K562 (cell line): ENCODE results near the gene CABLES1.

ENCODE experiments used
- ELF4 ChIP-seq: fragments of 450-650 bp; formaldehyde crosslinking; IDR thresholded peaks from 2 replicates; pipeline ENCODE4 v1.4.0; 2022; ENCODE audit warnings: missing genetic modification characterization
- EP300 ChIP-seq: IDR thresholded peaks from 2 replicates; pipeline ENCODE4 v1.6.1; 2012; ENCODE audit warnings: low read length, improper control_type of control experiment
- EZH2 ChIP-seq: IDR thresholded peaks from 2 replicates; pipeline ENCODE4 v1.6.1; 2012; ENCODE audit warnings: low read depth, mild to moderate bottlenecking, inconsistent platforms, low read length, borderline replicate concordance
- FOS ChIP-seq: IDR thresholded peaks from 3 replicates; pipeline ENCODE4 v1.6.1; 2011; ENCODE audit not compliant: insufficient read length; ENCODE audit errors: extremely low read depth
- FOXK2 ChIP-seq, 2 experiments: fragments of 450-650 bp; IDR thresholded peaks in 1 of 2; conservative IDR thresholded peaks in 1 of 2; 2 replicates each; pipeline ENCODE4 v1.6.1; 2016; ENCODE audit warnings: low read depth in 2 of 2, mild to moderate bottlenecking in 1 of 2
- HMG20A ChIP-seq: fragments of 450-650 bp; formaldehyde crosslinking; conservative IDR thresholded peaks from 2 replicates; pipeline ENCODE4 v1.4.0; 2020; ENCODE audit warnings: mild to moderate bottlenecking, mixed read lengths
- KLF1 ChIP-seq: fragments of 450-650 bp; IDR thresholded peaks from 2 replicates; pipeline ENCODE4 v1.6.1; 2016; ENCODE audit warnings: missing genetic modification characterization, missing compliant biosample characterization
- MAX ChIP-seq: sonication (generic); formaldehyde crosslinking; IDR thresholded peaks from 2 replicates; pipeline ENCODE4 v1.9.0; 2022; ENCODE audit warnings: mild to moderate bottlenecking, missing genetic modification reagents
- PHF8 ChIP-seq: fragments of 200-600 bp; sonication (generic); IDR thresholded peaks from 2 replicates; pipeline ENCODE4 v1.6.1; 2012; ENCODE audit warnings: mixed run types, mild to moderate bottlenecking, inconsistent platforms, low read length, moderate library complexity, borderline replicate concordance
- ZNF224 ChIP-seq: sonication (generic); formaldehyde crosslinking; IDR thresholded peaks from 2 replicates; pipeline ENCODE4 v1.8.0; 2022; ENCODE audit warnings: mild to moderate bottlenecking, missing genetic modification reagents
- ZNF282 ChIP-seq: sonication (generic); formaldehyde crosslinking; IDR thresholded peaks from 2 replicates; pipeline ENCODE4 v1.8.1; 2023; ENCODE audit warnings: missing genetic modification reagents

GRCh38 chr18:23189768-23190661 lies 54.7 kb downstream of the CABLES1 start:
- TF ChIP-seq PHF8 (no peak), FOS (no peak), EP300 (no peak), ZNF282 (CRISPR knock-in tag) (no peak), HMG20A (CRISPR knock-in tag) (no peak), ZNF224 (CRISPR knock-in tag) (no peak), KLF1 (tag) (no peak), FOXK2 (conservative IDR thresholded peaks at IDR 0.05 in 1 of 2, IDR thresholded peaks at IDR 0.05 in 1 of 2; ENCODE audit: low read depth in 2 of 2) (no peak), EZH2 (no peak), ELF4 (no peak), MAX (CRISPR knock-in tag) (no peak)
